Astrocyte of the spinal cord (primary cell): ENCODE measurements around the gene SNX24.
"Not testable (repeated sequence)": the region's sequence is repeated elsewhere in the genome, so short reads cannot be mapped to it uniquely, and the experiment has no call there.

Experiments
- DNase-seq: peaks from one replicate; pipeline ENCODE4 v3.0.0; 2011; ENCODE audit warnings: low read depth, low spot score
- H3K4me3 ChIP-seq: 2 replicates; pipeline ENCODE4 v1.5.1; 2011; ENCODE audit warnings: low read depth, mild to moderate bottlenecking, low read length, moderate library complexity
- CTCF ChIP-seq: IDR thresholded peaks from 2 replicates; pipeline ENCODE4 v1.5.1; 2012; ENCODE audit warnings: low read depth, mild to moderate bottlenecking, low read length, inconsistent platforms
- in situ Hi-C: cut with HindIII; loops from 2 replicates; pipeline ENCODE4 v1.10.0; 2017; ENCODE audit warnings: low sequenced_read_pairs

The SNX24 gene

DNA sequence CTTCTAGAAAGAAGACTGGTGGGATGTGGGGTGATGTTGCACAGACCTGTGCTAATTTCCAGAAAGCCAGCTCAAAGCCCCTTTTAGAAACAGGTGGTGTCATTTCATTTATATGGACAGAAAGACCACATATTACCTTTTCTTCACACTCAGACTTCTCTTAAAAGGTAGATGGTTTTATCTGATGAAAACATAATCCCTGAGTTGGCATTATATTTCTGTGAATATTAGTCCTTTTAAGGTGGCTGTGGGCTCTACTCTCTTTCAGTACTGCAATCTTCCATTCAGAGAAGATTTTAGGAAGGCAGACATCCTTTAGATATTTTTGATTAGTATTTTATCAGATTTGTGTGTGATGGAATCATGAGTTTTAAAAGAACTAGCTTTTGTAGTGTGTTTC lies 117.9 kb downstream of the SNX24 start:
- DNase-seq, result no peak
- TF ChIP-seq CTCF, result no peak
- in situ Hi-C loops, result no loop called here
- no peak overlapping the region for H3K4me3 ChIP-seq

GRCh38 chr5:122965111-122965510 lies 119.7 kb downstream of the SNX24 start:
- no peak overlapping the region for H3K4me3 ChIP-seq
- in situ Hi-C loops, result no loop called here
- no peak for TF ChIP-seq CTCF
- no peak for DNase-seq

- in situ Hi-C loops, result no loop called here
- no peak for DNase-seq
- no peak for TF ChIP-seq CTCF
Measured at GRCh38 chr5:122967085-122967484, 121.7 kb downstream of the SNX24 start.

DNA sequence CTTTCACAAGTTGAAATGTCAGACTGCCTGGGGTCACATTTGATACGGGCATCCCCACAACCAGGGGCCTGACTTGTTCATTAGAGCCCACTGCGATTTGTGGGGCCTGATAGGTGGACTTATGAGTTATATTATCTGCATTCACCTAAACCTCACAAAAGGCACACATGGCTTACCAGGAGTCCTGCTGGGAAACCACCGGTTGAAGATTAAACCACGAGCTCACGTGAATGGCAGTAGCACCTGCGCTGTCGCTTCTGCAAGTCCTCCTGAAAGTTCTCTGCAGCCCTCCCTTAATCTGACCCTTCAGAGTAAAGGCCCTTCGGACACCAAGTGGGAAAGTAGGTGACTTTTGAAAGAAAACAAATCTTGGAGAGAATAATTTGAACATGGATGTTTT lies 122.2 kb downstream of the SNX24 start:
- H3K4me3 ChIP-seq, result no peak overlapping the region
- in situ Hi-C loops, result no loop called here
- no peak for DNase-seq

More at GRCh38 chr5:122967085-122967484, 121.7 kb downstream of the SNX24 start:
- no peak overlapping the region for H3K4me3 ChIP-seq

DNA sequence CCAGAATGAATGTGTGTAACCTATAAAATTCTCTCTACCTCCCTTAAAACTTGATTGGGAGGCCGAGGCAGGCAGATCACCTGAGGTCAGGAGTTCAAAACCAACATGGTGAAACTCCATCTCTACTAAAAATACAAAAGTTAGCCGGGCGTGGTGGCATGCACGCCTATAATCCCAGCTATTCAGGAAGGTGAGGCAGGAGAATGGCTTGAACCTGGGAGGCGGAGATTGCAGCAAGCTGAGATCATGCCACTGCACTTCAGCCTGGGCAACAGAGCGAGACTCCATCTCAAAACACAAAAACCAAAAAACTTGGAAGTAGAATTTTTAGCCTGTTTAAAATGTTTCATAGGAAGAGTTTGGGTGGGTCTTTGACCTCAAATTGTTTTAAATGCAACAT lies 122.6 kb downstream of the SNX24 start:
- in situ Hi-C loops, H3K4me3 ChIP-seq, DNase-seq: not testable (repeated sequence)

More for the DNA sequence above, 122.2 kb downstream of the SNX24 start:
- TF ChIP-seq CTCF, result no peak

- in situ Hi-C loops, result no loop called here
- no peak for DNase-seq
- TF ChIP-seq CTCF, result no peak
- no peak overlapping the region for H3K4me3 ChIP-seq
Measured at GRCh38 chr5:122971333-122971732, 125.9 kb downstream of the SNX24 start.

DNA sequence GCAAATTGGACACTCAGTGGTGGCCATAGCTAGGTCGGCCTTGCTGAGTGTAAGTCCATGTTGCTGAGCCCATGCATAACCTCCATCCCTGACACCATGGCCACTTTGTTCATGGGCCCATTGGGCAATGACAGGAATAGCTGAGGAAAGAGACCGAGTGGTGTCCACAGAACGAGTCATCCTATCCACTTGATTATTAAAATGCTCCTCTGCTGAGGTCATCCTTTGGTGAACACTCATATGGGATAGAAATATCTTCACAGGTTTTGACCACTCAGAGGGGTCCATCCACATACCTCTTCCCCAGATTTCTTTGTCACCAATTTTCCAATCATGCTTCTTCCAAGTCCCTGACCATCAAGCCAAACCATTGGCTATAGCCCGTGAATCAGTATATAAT lies 127.5 kb downstream of the SNX24 start:
- H3K4me3 ChIP-seq, result no peak overlapping the region
- peak; percentile 17 for DNase-seq
- in situ Hi-C loops, result no loop called here
- no peak for TF ChIP-seq CTCF

GRCh38 chr5:122973759-122974158 lies 128.3 kb downstream of the SNX24 start:
- H3K4me3 ChIP-seq, in situ Hi-C loops, DNase-seq: not testable (repeated sequence)

- H3K4me3 ChIP-seq, DNase-seq, in situ Hi-C loops: not testable (repeated sequence)
Measured at GRCh38 chr5:122974251-122974650, 128.8 kb downstream of the SNX24 start.
